Gastroesophageal sphincter (tissue), 4 donors: Measurements from ENCODE around the gene EIF2B5. TPM values are rescaled to one million over a fixed set of nuclear protein-coding genes. Genes with fewer than 3 reads are reported as not detected.

Experiments used
- ATAC-seq: fragments of 150-250 bp; one replicate; pipeline ENCODE4 v1.9.1; 2016; ENCODE audit warnings: mild to moderate bottlenecking, moderate library complexity
- H3K27ac ChIP-seq, 4 donors: fragments of 200-600 bp; sonication (generic) in 3 of 4; 1 replicate in 3 of 4; 2 replicates in 1 of 4; pipeline ENCODE4 v1.5.1; 2016 to 2019
- H3K27me3 ChIP-seq: fragments of 200-600 bp; sonication (generic); one replicate; pipeline ENCODE4 v1.5.1; 2019
- H3K36me3 ChIP-seq, 2 donors: fragments of 200-600 bp; sonication (generic); one replicate each; pipeline ENCODE4 v1.5.1; 2019; ENCODE audit warnings: control low read depth in 1 of 2
- H3K4me1 ChIP-seq, 3 donors: fragments of 200-600 bp; sonication (generic); 1 replicate in 2 of 3; 2 replicates in 1 of 3; pipeline ENCODE4 v1.5.1; 2016 to 2019; ENCODE audit warnings: control low read depth in 2 of 3
- H3K4me3 ChIP-seq, 2 donors: fragments of 200-600 bp; sonication (generic); one replicate each; pipeline ENCODE4 v1.5.1; 2019; ENCODE audit warnings: mild to moderate bottlenecking in 1 of 2, moderate library complexity in 1 of 2
- H3K9me3 ChIP-seq, 3 donors: fragments of 200-600 bp; sonication (generic); one replicate each; pipeline ENCODE4 v1.5.1; 2017 to 2019; ENCODE audit warnings: control low read depth in 2 of 3
- EP300 ChIP-seq: sonication (generic); formaldehyde crosslinking; IDR thresholded peaks from one replicate; pipeline ENCODE4 v1.6.1; 2017; ENCODE audit warnings: antibody characterized with exemption, mild to moderate bottlenecking
- POLR2A ChIP-seq, 2 donors: fragments of 450-650 bp; IDR thresholded peaks; one replicate each; pipeline ENCODE4 v1.6.1; 2017; ENCODE audit warnings: antibody characterized with exemption in 2 of 2, mild to moderate bottlenecking in 2 of 2, moderate library complexity in 1 of 2
- POLR2AphosphoS5 ChIP-seq: sonication (generic); formaldehyde crosslinking; IDR thresholded peaks from one replicate; pipeline ENCODE4 v1.6.1; 2017; ENCODE audit warnings: antibody characterized with exemption
- whole genome bisulfite sequencing, 2 donors: methylation state at CpG; one replicate each; pipeline ENCODE4 v1.1.5; 2018; ENCODE audit warnings: low coverage in 1 of 2; 5-methylcytosine and 5-hydroxymethylcytosine counted together
- total RNA-seq, 4 donors: library from RNA; depleted of rRNA; stranded (reverse); fragments of >200 nt; gene quantifications; one replicate each; pipeline ENCODE4 v1.1.0, GENCODE V29; 2016
- TF ChIP-seq, protein P1 (sequence below), 4 experiments: fragments of 200-600 bp in 2 of 4; fragments of 450-650 bp in 2 of 4; sonication (generic) in 1 of 4; IDR thresholded peaks; one replicate each; pipeline ENCODE4 v1.5.1; 2017 to 2019; ENCODE audit warnings: antibody characterized with exemption in 4 of 4, mild to moderate bottlenecking in 2 of 4, moderate library complexity in 2 of 4

Gene EIF2B5
- total RNA-seq, 4 donors from 2014 or later = 36.2 to 49.2 (median 44.3) TPM

DNA sequence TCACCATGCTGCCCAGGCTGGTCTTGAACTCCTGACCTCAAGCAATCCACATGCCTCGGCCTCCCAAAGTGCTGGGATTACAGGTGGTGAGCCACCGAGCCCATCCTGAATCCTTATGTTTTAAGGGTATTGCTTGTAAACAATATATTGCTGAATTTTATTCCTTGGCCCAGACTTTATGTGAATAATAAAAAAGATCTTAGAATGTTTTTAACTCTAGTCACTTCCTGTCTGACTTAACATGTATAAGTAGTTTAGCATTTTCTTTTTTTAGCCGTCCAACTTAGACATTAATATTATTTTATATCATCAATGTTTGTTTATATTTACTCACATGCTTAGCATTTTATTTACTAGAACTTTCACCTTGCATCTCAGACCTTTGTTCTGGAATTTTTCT lies 9.2 kb upstream of the EIF2B5 start:
- no peak overlapping the region for H3K27ac ChIP-seq
- H3K27me3 ChIP-seq = no peaks in the 10 kb centered on the region
- TF ChIP-seq, protein P1, sequence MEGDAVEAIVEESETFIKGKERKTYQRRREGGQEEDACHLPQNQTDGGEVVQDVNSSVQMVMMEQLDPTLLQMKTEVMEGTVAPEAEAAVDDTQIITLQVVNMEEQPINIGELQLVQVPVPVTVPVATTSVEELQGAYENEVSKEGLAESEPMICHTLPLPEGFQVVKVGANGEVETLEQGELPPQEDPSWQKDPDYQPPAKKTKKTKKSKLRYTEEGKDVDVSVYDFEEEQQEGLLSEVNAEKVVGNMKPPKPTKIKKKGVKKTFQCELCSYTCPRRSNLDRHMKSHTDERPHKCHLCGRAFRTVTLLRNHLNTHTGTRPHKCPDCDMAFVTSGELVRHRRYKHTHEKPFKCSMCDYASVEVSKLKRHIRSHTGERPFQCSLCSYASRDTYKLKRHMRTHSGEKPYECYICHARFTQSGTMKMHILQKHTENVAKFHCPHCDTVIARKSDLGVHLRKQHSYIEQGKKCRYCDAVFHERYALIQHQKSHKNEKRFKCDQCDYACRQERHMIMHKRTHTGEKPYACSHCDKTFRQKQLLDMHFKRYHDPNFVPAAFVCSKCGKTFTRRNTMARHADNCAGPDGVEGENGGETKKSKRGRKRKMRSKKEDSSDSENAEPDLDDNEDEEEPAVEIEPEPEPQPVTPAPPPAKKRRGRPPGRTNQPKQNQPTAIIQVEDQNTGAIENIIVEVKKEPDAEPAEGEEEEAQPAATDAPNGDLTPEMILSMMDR (IDR thresholded peaks at IDR 0.05) = no peak
- TF ChIP-seq EP300 = no peak
- no peak for ATAC-seq
- no peaks in the 10 kb centered on the region for H3K36me3 ChIP-seq
- 64 to 65% methylated on average over 3 of the region's 3 CpGs for WGBS, 2 donors
- no peak overlapping the region for H3K4me3 ChIP-seq
- H3K4me1 ChIP-seq = no peaks in the 10 kb centered on the region
- no peaks in the 10 kb centered on the region for H3K9me3 ChIP-seq

DNA sequence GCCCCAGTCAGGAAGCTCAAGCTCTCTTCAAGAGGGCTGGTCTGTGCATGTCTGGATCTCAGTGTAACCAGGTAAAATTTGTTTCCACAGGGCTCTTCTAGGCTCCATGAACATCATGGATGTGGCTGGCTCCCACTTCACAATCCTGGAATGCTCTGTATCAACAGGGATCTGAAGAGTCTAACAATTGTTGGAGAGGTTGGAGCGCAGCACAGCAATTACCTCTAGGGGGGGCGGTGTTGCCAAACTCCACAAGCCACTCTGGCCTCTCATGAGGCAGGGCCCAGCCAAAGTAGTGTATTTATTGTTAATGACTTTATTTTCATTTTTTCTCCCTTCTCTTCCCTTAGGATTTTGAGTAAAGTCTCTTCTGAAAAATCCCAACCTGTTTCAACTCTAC lies 6.1 kb upstream of the EIF2B5 start:
- H3K4me3 ChIP-seq = no peak overlapping the region
- no peaks in the 10 kb centered on the region for H3K36me3 ChIP-seq
- TF ChIP-seq, protein P1 (IDR thresholded peaks at IDR 0.05) = peak in 1 of 4 experiments; percentile 31
- no peak for TF ChIP-seq POLR2A (IDR thresholded peaks at IDR 0.05)
- no peak overlapping the region for H3K27ac ChIP-seq
- WGBS, 2 donors = 17 to 34% methylated on average over 2 of the region's 2 CpGs
- H3K4me1 ChIP-seq = peaks cover 0 to 7% (median 0%) of the 10 kb centered on the region in 3 donors
- no peaks in the 10 kb centered on the region for H3K9me3 ChIP-seq
- no peaks in the 10 kb centered on the region for H3K27me3 ChIP-seq
- no peak for ATAC-seq

DNA sequence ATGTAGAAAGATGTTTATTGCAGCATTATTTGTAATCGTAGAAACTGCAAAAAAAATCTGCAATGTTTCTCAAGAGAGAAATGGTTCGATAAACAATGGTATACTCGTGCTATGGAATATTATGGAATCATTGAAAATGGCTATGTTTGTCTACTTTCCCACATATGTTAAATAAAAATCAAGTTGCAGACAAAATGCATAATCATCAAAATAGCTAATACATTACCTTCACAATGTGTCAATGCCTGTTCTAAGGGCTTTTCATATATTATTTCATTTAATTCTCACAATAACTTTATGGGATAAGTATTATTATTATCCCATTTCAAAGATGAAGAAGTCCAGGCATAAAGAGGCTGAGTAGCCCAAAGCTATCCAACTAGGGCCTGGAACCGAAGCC lies 2.2 kb upstream of the EIF2B5 start:
- 89 to 94% methylated on average over 4 of the region's 4 CpGs for WGBS, 2 donors
- ATAC-seq = no peak
- TF ChIP-seq POLR2A (IDR thresholded peaks at IDR 0.05) (no peak), POLR2AphosphoS5 (no peak), EP300 (no peak)

DNA sequence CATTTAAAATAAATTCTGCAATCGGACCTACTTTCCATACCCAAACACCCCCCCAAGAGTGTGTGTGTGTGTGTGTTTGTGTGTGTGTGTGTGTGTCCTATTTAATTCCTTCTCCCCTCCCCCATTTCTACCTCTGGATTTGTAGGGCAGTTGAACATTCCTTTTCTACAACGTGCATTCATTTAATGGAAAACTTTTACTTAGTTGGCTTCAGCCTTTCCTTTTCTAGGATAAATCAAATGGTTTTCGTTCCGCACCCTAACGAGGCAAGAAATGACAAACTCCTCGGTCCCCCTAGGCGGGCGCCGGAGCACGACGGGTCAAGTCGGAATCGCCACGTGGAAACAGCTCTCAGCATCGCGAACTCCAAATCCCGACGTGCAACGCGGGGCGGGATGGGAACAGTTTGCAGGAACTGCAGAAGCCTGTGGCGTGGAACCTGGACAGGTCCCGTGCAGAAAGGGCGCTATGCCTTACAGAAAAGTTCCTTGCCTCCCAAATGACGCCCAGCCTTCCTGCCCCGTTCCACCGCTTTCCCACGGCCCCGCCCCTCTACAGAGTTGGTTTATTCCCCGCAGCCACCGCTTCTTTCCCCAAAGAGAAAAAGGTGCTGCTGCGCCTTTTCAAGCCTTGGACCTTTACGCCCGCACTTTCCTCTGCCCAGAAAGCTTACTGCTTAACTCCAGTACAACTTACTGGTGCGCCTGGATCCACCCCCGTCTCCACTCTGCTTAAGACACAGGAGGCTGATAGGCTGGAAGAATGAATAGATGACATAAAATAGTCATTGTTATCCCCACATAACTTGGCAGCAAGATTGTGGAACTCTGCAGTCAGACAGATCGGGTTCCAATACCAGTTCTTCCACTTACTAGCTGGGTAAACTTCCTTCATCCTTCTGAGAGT lies 1.1 kb upstream of the EIF2B5 start:
- TF ChIP-seq, protein P1 (IDR thresholded peaks at IDR 0.05) = peak in 1 of 4 experiments; percentile 18
- TF ChIP-seq POLR2A (IDR thresholded peaks at IDR 0.05) (no peak), POLR2AphosphoS5 (peak; percentile 56)
- H3K4me3 ChIP-seq = peak overlapping the region; percentile 61 to 97
- H3K27me3 ChIP-seq = no peaks in the 10 kb centered on the region
- peaks cover 0 to 27% (median 6%) of the 10 kb centered on the region in 3 donors for H3K4me1 ChIP-seq
- 0 to 3% methylated on average over 9 to 13 of the region's 37 CpGs for WGBS, 2 donors
- H3K36me3 ChIP-seq = peaks cover 0 to 20% of the 10 kb centered on the region in 2 donors
- ATAC-seq = peak; percentile 77
- peak overlapping the region; percentile 84 to 92 (median 86) for H3K27ac ChIP-seq
- H3K9me3 ChIP-seq = no peaks in the 10 kb centered on the region

More for the DNA sequence above, 2.2 kb upstream of the EIF2B5 start:
- no peak overlapping the region for H3K27ac ChIP-seq
- H3K27me3 ChIP-seq = no peaks in the 10 kb centered on the region
- no peaks in the 10 kb centered on the region for H3K9me3 ChIP-seq
- no peak overlapping the region for H3K4me3 ChIP-seq
- H3K36me3 ChIP-seq = peaks cover 0 to 9% of the 10 kb centered on the region in 2 donors
- H3K4me1 ChIP-seq = peaks cover 0 to 27% (median 6%) of the 10 kb centered on the region in 3 donors

DNA sequence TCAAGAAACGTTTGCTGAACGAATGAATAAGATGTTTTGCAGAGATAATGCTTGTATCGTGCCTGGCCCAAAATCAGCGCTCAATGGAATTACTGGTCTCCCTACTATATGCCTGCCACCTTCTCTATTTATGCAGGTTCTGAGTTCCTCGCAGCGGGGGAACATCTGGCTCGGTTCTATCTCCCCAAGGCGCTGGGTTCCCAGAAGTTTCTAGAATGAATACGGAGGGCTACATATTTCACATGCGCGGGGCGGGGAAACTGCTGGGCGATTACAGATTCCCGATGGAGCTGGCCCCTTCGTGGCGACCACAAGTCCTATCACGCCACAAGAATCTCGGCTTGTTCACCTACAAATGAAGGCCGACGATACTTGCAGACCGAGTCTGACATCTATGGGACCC lies 411 bp upstream of the EIF2B5 start:
- no peaks in the 10 kb centered on the region for H3K27me3 ChIP-seq
- peak overlapping the region; percentile 61 to 97 for H3K4me3 ChIP-seq
- H3K36me3 ChIP-seq = peaks cover 0 to 27% of the 10 kb centered on the region in 2 donors
- 0 to 1% methylated on average over 12 to 16 of the region's 21 CpGs for WGBS, 2 donors
- peaks cover 0 to 27% (median 6%) of the 10 kb centered on the region in 3 donors for H3K4me1 ChIP-seq
- no peak for ATAC-seq
- H3K27ac ChIP-seq = peak overlapping the region; percentile 84 to 92 (median 86)
- H3K9me3 ChIP-seq = no peaks in the 10 kb centered on the region
- TF ChIP-seq, protein P1 (IDR thresholded peaks at IDR 0.05) = no peak
